Parathyroid adenoma (tissue), 2 donors: ENCODE results near the gene ELN.

ENCODE experiments used
- H2AFZ ChIP-seq: fragments of 300-600 bp; sonication (generic); one replicate; pipeline ENCODE4 v1.7.0; 2017; ENCODE audit warnings: antibody characterized with exemption, mild to moderate bottlenecking
- H3K27ac ChIP-seq: fragments of 300-600 bp; sonication (generic); one replicate; pipeline ENCODE4 v1.7.0; 2017
- H3K27me3 ChIP-seq: fragments of 300-600 bp; sonication (generic); one replicate; pipeline ENCODE4 v1.7.0; 2017; ENCODE audit warnings: low read length; ENCODE audit not compliant: control insufficient read depth, insufficient read depth
- H3K36me3 ChIP-seq: fragments of 300-600 bp; sonication (generic); one replicate; pipeline ENCODE4 v1.7.0; 2017; ENCODE audit warnings: low read length; ENCODE audit not compliant: control insufficient read depth, insufficient read depth
- H3K4me1 ChIP-seq: fragments of 300-600 bp; sonication (generic); one replicate; pipeline ENCODE4 v1.7.0; 2017; ENCODE audit warnings: control low read depth
- H3K4me2 ChIP-seq: fragments of 300-600 bp; sonication (generic); one replicate; pipeline ENCODE4 v1.7.0; 2017; ENCODE audit warnings: low read length
- H3K4me3 ChIP-seq: fragments of 300-600 bp; sonication (generic); one replicate; pipeline ENCODE4 v1.7.0; 2017; ENCODE audit warnings: low read depth, low read length
- H3K79me2 ChIP-seq: fragments of 300-600 bp; sonication (generic); one replicate; pipeline ENCODE4 v1.7.0; 2017; ENCODE audit warnings: control low read depth
- H3K9ac ChIP-seq: fragments of 300-600 bp; sonication (generic); one replicate; pipeline ENCODE4 v1.7.0; 2017; ENCODE audit warnings: mild to moderate bottlenecking
- H3K9me3 ChIP-seq: fragments of 300-600 bp; sonication (generic); one replicate; pipeline ENCODE4 v1.7.0; 2017; ENCODE audit warnings: low read length; ENCODE audit not compliant: control insufficient read depth
- CTCF ChIP-seq: fragments of 300-600 bp; sonication (generic); IDR thresholded peaks from one replicate; pipeline ENCODE4 v1.7.0; 2017; ENCODE audit warnings: antibody characterized with exemption, mild to moderate bottlenecking
- donor health status: primary hyperparathyroidism.

ELN gene

GRCh38 chr7:74064696-74065095 is 36.7 kb downstream of the ELN start:
- no peak overlapping the region for H3K4me2 ChIP-seq
- H3K4me3 ChIP-seq, result no peak overlapping the region
- no peak overlapping the region for H3K27ac ChIP-seq
- H3K9ac ChIP-seq, result no peak overlapping the region
- no peaks in the 10 kb centered on the region for H3K9me3 ChIP-seq
- H3K79me2 ChIP-seq, result no peaks in the 10 kb centered on the region
- no peak overlapping the region for H2AFZ ChIP-seq
- peaks cover 2% of the 10 kb centered on the region for H3K4me1 ChIP-seq
- no peak for TF ChIP-seq CTCF
- no peaks in the 10 kb centered on the region for H3K27me3 ChIP-seq
- H3K36me3 ChIP-seq, result no peaks in the 10 kb centered on the region

- H3K9ac ChIP-seq, result no peak overlapping the region
- no peaks in the 10 kb centered on the region for H3K9me3 ChIP-seq
- H3K4me2 ChIP-seq, result no peak overlapping the region
- no peaks in the 10 kb centered on the region for H3K27me3 ChIP-seq
- H3K27ac ChIP-seq, result no peak overlapping the region
- no peak for TF ChIP-seq CTCF
- H3K79me2 ChIP-seq, result no peaks in the 10 kb centered on the region
- H2AFZ ChIP-seq, result no peak overlapping the region
- peaks cover 2% of the 10 kb centered on the region for H3K4me1 ChIP-seq
- H3K4me3 ChIP-seq, result no peak overlapping the region
- H3K36me3 ChIP-seq, result no peaks in the 10 kb centered on the region
Measured at GRCh38 chr7:74066626-74067025, 38.7 kb downstream of the ELN start.

GRCh38 chr7:74068378-74069085 is 40.6 kb downstream of the ELN start:
- Histone ChIP-seq H3K9me3 (no peaks in the 10 kb centered on the region), H3K27me3 (no peaks in the 10 kb centered on the region), H3K27ac (no peak overlapping the region), H3K36me3 (no peaks in the 10 kb centered on the region), H3K9ac (no peak overlapping the region), H3K4me2 (no peak overlapping the region), H3K79me2 (no peaks in the 10 kb centered on the region), H3K4me1 (no peaks in the 10 kb centered on the region), H3K4me3 (no peak overlapping the region), H2AFZ (no peak overlapping the region)
- no peak for TF ChIP-seq CTCF

- H3K79me2 ChIP-seq, result no peaks in the 10 kb centered on the region
- no peaks in the 10 kb centered on the region for H3K27me3 ChIP-seq
- no peak overlapping the region for H3K27ac ChIP-seq
- no peaks in the 10 kb centered on the region for H3K9me3 ChIP-seq
- no peak for TF ChIP-seq CTCF
- no peaks in the 10 kb centered on the region for H3K4me1 ChIP-seq
- no peak overlapping the region for H2AFZ ChIP-seq
- H3K9ac ChIP-seq, result no peak overlapping the region
- H3K4me2 ChIP-seq, result no peak overlapping the region
- no peak overlapping the region for H3K4me3 ChIP-seq
- H3K36me3 ChIP-seq, result no peaks in the 10 kb centered on the region
Measured at GRCh38 chr7:74069086-74069541, 41.1 kb downstream of the ELN start.
